ENCODE data around the gene CMKLR1. TPM values are rescaled to one million over a fixed set of nuclear protein-coding genes. Genes with fewer than 3 reads are reported as not detected.

CMKLR1 gene
- total RNA-seq, 1 experiment from 2014 or later = 0.66 TPM

- Mint-ChIP-seq H3K27me3 (ENCODE audit: low read depth) (no peaks in the 10 kb centered on the region; the same call in 1 of the 2 replicates), H3K4me1 (peaks cover 8 to 23% of the 10 kb centered on the region in 2 experiments), H3K4me3 (no peak overlapping the region), H3K27ac (no peak overlapping the region), H3K9me3 (peaks cover 2 to 3% of the 10 kb centered on the region in 2 experiments; a peak in 1 of 5 replicates), H3K36me3 (ENCODE audit: insufficient read depth in 1 of 3, low read depth in 3 of 3) (no peaks in the 10 kb centered on the region)
- H3K56ac ChIP-seq (ENCODE audit: insufficient read length, low read depth, low read length) = no peak overlapping the region
- H2BK5ac ChIP-seq (ENCODE audit: insufficient read length, low read length) = no peak overlapping the region
- no peak overlapping the region for H2AK5ac ChIP-seq (ENCODE audit: insufficient read length, low read length)
- H3K14ac ChIP-seq (ENCODE audit: insufficient read depth, low read length) = no peak overlapping the region
- no peak overlapping the region for H4K5ac ChIP-seq (ENCODE audit: insufficient read length, low read depth, low read length)
- no peaks in the 10 kb centered on the region; the same call in 1 of the 2 replicates for H3K4me1 ChIP-seq (ENCODE audit: insufficient read depth, low read length)
- no peak overlapping the region for H3K4me2 ChIP-seq (ENCODE audit: insufficient read depth, insufficient read length, low read length)
- no peak overlapping the region for H4K91ac ChIP-seq (ENCODE audit: insufficient read length, low read depth, low read length)
- no peak for TF ChIP-seq CTCF (conservative IDR thresholded peaks at IDR 0.05)
- H2BK20ac ChIP-seq (ENCODE audit: low read depth, low read length, poor library complexity, severe bottlenecking) = no peak overlapping the region
- H2BK15ac ChIP-seq (ENCODE audit: low read depth, low read length) = no peak overlapping the region
- H2BK12ac ChIP-seq (ENCODE audit: insufficient read length, low read depth, low read length) = no peak overlapping the region
- WGBS (ENCODE audit: extremely low coverage, insufficient read length, low lambda C conversion rate) = no CpG with 5 or more reads among the region's 10 CpGs
- no peaks in the 10 kb centered on the region for H3K23me2 ChIP-seq (ENCODE audit: insufficient read length, low read depth, low read length, poor library complexity, severe bottlenecking)
- no peak overlapping the region for H2BK120ac ChIP-seq (ENCODE audit: low read depth, low read length, poor library complexity, severe bottlenecking)
- H3K27ac ChIP-seq (ENCODE audit: insufficient read length, low read depth, low read length) = no peak overlapping the region
- no peaks in the 10 kb centered on the region for H4K20me1 ChIP-seq (ENCODE audit: control insufficient read depth, insufficient read depth, insufficient read length)
- no peaks in the 10 kb centered on the region for H3K79me2 ChIP-seq (ENCODE audit: insufficient read depth, low read length)
- no peak overlapping the region for H3K9ac ChIP-seq (ENCODE audit: extremely low read depth, insufficient read length, low read length)
- no peaks in the 10 kb centered on the region for H3K9me3 ChIP-seq (ENCODE audit: control insufficient read depth, low read depth, low read length)
- H4K8ac ChIP-seq (replicated peaks; ENCODE audit: insufficient read length, low read depth, low read length) = no peak overlapping the region
- no peaks in the 10 kb centered on the region for H3K79me1 ChIP-seq (ENCODE audit: insufficient read depth, low read depth, low read length, poor library complexity, severe bottlenecking)
- H3K18ac ChIP-seq (ENCODE audit: insufficient read length, low read depth, low read length) = no peak overlapping the region
- H3T11ph ChIP-seq (ENCODE audit: low read length) = no peak overlapping the region
- H3K23ac ChIP-seq (ENCODE audit: insufficient read length, low read depth, low read length) = no peak overlapping the region
- DNase-seq = no peak
- no peak overlapping the region for H2AFZ ChIP-seq (ENCODE audit: low read length)
- no peaks in the 10 kb centered on the region for H3K27me3 ChIP-seq (ENCODE audit: insufficient read depth, low read length)
- no peak overlapping the region for H3K4ac ChIP-seq (ENCODE audit: low read depth, low read length)
Measured at GRCh38 chr12:108340037-108340436, 926 bp upstream of the CMKLR1 start.

Measured in H9 (cell line).